Naive thymus-derived CD8-positive, alpha-beta T cell (primary cell): ENCODE measurements around the gene ERBB3. TPM values are rescaled to one million over a fixed set of nuclear protein-coding genes. Genes with fewer than 3 reads are reported as not detected.
A peak's percentile ranks its signal among the peaks of the same experiment; 100 is the strongest.

ENCODE experiments used
- ATAC-seq, 2 donors: fragments of 150-1000 bp; cut with Tn5 transposase in 1 of 2; sonication (Bioruptor Pico), chemical (Tn5 transposase) in 1 of 2; 1 replicate in 1 of 2; 2 replicates in 1 of 2; pipeline ENCODE4 v1.10.0; 2021; ENCODE audit warnings: mild to moderate bottlenecking in 2 of 2, moderate library complexity in 2 of 2
- POLR2A ChIA-PET: fragments of 350-600 bp; sonication (Branson Sonifier 250); formaldehyde crosslinking; loops from one replicate; lab custom pipeline; 2021; ENCODE audit warnings: antibody characterized with exemption; lab: Charles Lee
- DNase-seq, 10 donors: peaks; one replicate each; pipeline versions ENCODE4 v3.0.0 to v3.0.0-alpha.2; 2020 to 2022
- H3K27ac Mint-ChIP-seq, 10 donors: one replicate each; pipeline ENCODE4 v1.8.0; 2020 to 2022; ENCODE audit warnings: mild to moderate bottlenecking in 10 of 10, mixed read lengths in 10 of 10, moderate library complexity in 4 of 10, inconsistent platforms in 1 of 10
- H3K27me3 Mint-ChIP-seq, 5 donors: one replicate each; pipeline ENCODE4 v1.8.0; 2021 to 2022; ENCODE audit warnings: mixed read lengths in 5 of 5
- H3K36me3 Mint-ChIP-seq, 3 donors: one replicate each; pipeline ENCODE4 v1.8.0; 2020 to 2022; ENCODE audit warnings: mixed read lengths in 3 of 3, mild to moderate bottlenecking in 2 of 3, inconsistent platforms in 1 of 3
- H3K4me1 Mint-ChIP-seq, 4 donors: one replicate each; pipeline ENCODE4 v1.8.0; 2021 to 2022; ENCODE audit warnings: mixed read lengths in 4 of 4
- H3K4me3 Mint-ChIP-seq, 10 donors: one replicate each; pipeline ENCODE4 v1.8.0; 2020 to 2022; ENCODE audit warnings: mild to moderate bottlenecking in 10 of 10, mixed read lengths in 10 of 10, moderate library complexity in 6 of 10, inconsistent platforms in 1 of 10
- H3K9me3 Mint-ChIP-seq, 9 donors: one replicate each; pipeline ENCODE4 v1.8.0; 2020 to 2022; ENCODE audit warnings: mixed read lengths in 9 of 9, mild to moderate bottlenecking in 3 of 9, inconsistent platforms in 1 of 9, moderate library complexity in 1 of 9
- polyA plus RNA-seq, 3 donors: library from polyadenylated mRNA; unstranded; fragments of 300-500 nt; fragmentation: Illumina TruSeq; gene quantifications; one replicate each; pipeline ENCODE4 v1.2.3, GENCODE V29; 2021
- total RNA-seq, 8 experiments: library from RNA in 2 of 8; stranded (reverse) in 2 of 8; gene quantifications; one replicate each; pipeline ENCODE4 v1.2.3 and lab custom pipeline; 2021 to 2026

Gene ERBB3
- total and polyA plus RNA-seq, 5 experiments from 2014 or later = 1.3 to 26.0 (median 3.3) TPM

DNA sequence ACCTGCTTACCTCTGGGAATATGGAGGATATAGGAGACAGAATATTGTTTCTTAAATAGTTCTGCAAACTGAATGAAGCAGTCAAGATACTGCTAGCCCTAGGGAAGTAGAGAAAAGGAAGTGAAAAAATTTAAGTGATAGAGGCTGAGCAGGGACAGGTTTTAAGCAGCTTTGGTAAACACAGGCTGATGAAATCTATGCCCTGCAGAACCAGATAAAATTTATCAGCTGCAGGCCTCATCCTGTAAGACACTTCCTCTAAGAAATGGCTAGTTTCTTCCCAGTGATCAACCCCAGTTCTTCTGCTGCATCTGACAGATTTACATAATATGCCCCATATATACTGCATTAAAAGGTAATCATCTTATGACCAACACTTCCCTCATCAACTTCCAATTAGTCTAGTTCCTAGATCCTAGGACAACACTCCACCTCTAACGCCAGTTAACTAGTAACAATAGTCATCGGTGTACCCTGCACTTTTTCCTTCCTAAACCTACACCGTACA, 46.8 kb downstream of the ERBB3 start:
- H3K4me3 Mint-ChIP-seq = peak overlapping the region in 9 of 10 donors; percentile 8 to 99 (median 44)
- peaks cover 0 to 25% (median 20%) of the 10 kb centered on the region in 3 donors for H3K36me3 Mint-ChIP-seq
- ATAC-seq (no peak), DNase-seq (no peak)
- H3K4me1 Mint-ChIP-seq = peaks cover 32 to 69% (median 50%) of the 10 kb centered on the region in 4 donors
- H3K9me3 Mint-ChIP-seq = peaks cover 0 to 2% (median 0%) of the 10 kb centered on the region in 9 donors
- H3K27me3 Mint-ChIP-seq = no peaks in the 10 kb centered on the region
- peak overlapping the region; percentile 43 to 99 (median 95) for H3K27ac Mint-ChIP-seq
- POLR2A ChIA-PET = interaction anchor here (1.2 to 17.5 kb wide), 14 partner anchors 9 to 337 kb away, joined by 3 to 284 read pairs (median 10); partner anchors contain the start of genes CNPY2, MYL6, MYL6B and PA2G4

DNA sequence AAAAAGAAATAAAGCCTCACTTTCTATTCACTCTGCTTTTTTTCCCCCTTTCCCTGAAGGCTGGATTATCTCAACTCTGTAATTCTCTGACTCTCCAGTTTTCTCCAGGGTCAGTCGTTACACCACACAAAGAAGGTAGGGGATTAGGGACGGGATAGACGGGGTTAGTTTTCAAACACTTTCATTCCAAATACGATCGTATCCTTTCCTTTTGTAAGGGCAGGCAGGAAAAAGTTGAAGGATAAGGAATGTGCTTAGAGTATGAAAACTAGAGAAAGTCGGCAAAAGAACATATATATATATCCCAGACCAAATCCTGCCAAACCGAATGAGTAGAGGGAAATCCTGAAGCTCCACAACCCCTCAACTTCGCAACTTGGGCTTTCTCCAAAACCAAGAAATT, 47.5 kb downstream of the ERBB3 start:
- Mint-ChIP-seq H3K4me3 (peak overlapping the region; percentile 97 to 100 (median 99)), H3K27me3 (no peaks in the 10 kb centered on the region), H3K4me1 (peaks cover 32 to 76% (median 56%) of the 10 kb centered on the region in 4 donors), H3K36me3 (peaks cover 0 to 30% (median 27%) of the 10 kb centered on the region in 3 donors), H3K27ac (peak overlapping the region; percentile 90 to 99 (median 95)), H3K9me3 (peaks cover 0 to 2% (median 0%) of the 10 kb centered on the region in 9 donors)
- POLR2A ChIA-PET = interaction anchor here (0.9 to 17.5 kb wide), 21 partner anchors 10 to 344 kb away, joined by 3 to 284 read pairs (median 5); partner anchors contain the start of genes ANKRD52, CNPY2, MYL6 and PA2G4
- DNase-seq = no peak
- no peak for ATAC-seq

DNA sequence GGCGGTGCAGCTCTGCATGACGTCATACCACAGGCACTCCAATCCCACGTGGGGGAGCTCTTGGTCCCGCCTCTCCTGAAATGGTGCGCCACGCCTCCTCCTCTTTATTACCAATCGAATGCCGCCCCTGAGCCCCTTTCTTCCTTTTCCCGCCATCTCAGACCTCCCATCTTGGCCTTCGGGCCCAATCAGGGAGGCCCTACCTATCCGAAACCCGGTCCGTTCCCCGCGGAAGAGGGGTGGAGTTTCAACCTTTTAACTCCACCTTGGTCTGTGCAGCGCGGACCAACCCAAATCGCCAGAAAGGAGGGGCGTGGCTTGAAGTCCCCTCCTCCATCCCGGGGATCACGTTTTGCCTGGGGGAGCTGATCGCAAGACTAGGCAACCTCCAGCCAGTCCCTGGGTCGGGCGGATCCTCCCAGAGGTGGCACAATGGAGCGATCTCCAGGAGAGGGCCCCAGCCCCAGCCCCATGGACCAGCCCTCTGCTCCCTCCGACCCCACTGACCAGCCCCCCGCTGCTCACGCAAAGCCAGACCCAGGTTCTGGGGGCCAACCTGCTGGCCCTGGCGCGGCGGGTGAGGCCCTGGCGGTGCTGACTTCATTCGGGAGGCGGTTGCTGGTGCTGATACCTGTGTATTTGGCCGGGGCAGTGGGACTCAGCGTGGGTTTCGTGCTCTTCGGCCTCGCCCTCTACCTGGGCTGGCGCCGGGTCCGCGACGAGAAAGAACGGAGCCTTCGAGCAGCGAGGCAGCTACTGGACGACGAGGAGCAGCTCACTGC, 48.1 kb downstream of the ERBB3 start, which contains the start of gene ESYT1:
TSS of gene ESYT1 (plus strand) at position 380 of the 782 bp plus-strand sequence. CDS start at position 433, 53 bp downstream.
- H3K4me1 Mint-ChIP-seq = peaks cover 32 to 78% (median 60%) of the 10 kb centered on the region in 4 donors
- DNase-seq (peak; percentile 86 to 100 (median 98)), ATAC-seq (peak; percentile 83 to 90)
- peak within 1 kb of the TSS; percentile 97 to 100 (median 99) for H3K4me3 Mint-ChIP-seq
- POLR2A ChIA-PET = interaction anchor here (0.9 to 17.5 kb wide), 23 partner anchors 11 to 344 kb away, joined by 3 to 284 read pairs (median 5); partner anchors contain the start of genes ANKRD52, CNPY2, MYL6 and PA2G4
- no peaks in the 10 kb centered on the region for H3K27me3 Mint-ChIP-seq
- peaks cover 0 to 35% (median 29%) of the 10 kb centered on the region in 3 donors for H3K36me3 Mint-ChIP-seq
- H3K9me3 Mint-ChIP-seq = peaks cover 0 to 2% (median 0%) of the 10 kb centered on the region in 9 donors
- H3K27ac Mint-ChIP-seq = peak within 1 kb of the TSS; percentile 90 to 99 (median 96)

DNA sequence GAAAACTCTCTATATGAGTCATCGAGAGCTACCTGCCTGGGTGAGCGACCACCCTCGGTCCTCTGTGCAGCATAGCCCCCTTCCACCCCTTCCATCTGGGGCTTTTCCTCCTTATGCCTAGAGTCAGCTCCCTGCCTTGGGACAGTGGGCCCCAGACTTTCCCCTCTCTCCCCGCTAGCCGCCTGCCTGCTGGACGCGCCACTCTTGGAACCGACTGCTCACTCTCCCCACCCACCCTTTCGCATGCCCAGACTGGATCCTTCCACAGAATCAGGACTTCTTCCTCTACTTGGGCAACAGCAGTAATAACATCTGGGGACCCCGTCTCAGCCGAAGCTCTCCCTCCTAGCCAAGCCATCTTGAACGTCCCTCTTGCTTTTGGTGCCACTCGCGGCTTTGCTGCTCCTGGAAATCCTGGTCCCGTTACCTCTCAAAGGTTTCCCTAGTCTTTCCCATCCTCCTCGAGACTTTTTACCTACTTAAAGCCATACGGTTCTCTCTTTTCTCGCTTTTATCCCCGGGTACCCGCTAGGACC, 48.8 kb downstream of the ERBB3 start:
- POLR2A ChIA-PET = interaction anchor here (0.9 to 17.5 kb wide), 20 partner anchors 11 to 343 kb away, joined by 3 to 284 read pairs (median 6); partner anchors contain the start of genes ANKRD52, MYL6, PA2G4 and RAB5B
- Mint-ChIP-seq H3K9me3 (peaks cover 0 to 2% (median 0%) of the 10 kb centered on the region in 9 donors), H3K27me3 (no peaks in the 10 kb centered on the region), H3K4me3 (peak overlapping the region; percentile 97 to 100 (median 99)), H3K4me1 (peaks cover 35 to 83% (median 66%) of the 10 kb centered on the region in 4 donors), H3K27ac (peak overlapping the region; percentile 90 to 99 (median 95)), H3K36me3 (peaks cover 0 to 42% (median 33%) of the 10 kb centered on the region in 3 donors)
- DNase-seq = peak in 3 of 10 donors; percentile 44 to 55 (median 47)
- peak in 1 of 2 donors; percentile 2 for ATAC-seq

DNA sequence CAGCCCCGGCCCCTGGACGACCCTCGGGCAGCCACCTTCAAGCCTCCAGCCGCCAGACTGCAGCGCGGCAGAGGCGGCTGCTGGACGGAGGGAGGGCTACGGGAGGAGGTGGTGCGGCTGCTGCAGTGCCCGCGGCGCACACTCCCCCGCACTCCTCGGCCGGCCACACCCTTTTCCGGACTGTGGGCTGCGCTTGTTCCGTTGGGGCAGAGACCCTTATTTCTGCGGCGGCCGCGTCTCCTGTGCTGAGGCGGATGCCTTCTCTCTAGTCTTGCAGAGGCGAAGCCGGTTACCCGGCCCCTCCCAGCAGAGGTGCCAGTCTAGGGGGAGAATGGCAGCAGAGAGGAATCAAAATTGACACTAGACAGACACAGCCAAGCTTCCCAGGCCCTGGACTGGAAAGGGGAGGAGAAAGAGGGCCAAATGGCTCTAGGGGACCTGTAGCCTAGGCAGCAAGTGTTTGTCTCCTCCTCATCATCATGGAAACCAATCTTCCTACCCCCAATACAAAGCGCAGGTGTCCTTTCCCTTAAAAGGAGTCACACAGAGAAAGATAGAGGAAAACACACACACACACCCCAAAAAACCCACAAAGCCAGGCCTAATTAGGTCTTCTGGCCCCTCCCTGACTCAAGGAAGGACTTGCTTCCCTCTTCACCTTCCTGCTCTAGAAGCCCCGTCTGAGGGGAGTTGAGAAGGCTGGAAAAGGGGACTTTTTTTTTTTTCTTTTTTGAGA, 49.4 kb downstream of the ERBB3 start:
- peak; percentile 37 to 56 for ATAC-seq
- POLR2A ChIA-PET = interaction anchor here (0.6 to 17.5 kb wide), 17 partner anchors 11 to 590 kb away, joined by 3 to 284 read pairs (median 6); partner anchors contain the start of genes MYL6, PA2G4, RNF41 and RPL41
- peaks cover 0 to 2% (median 0%) of the 10 kb centered on the region in 9 donors for H3K9me3 Mint-ChIP-seq
- H3K27me3 Mint-ChIP-seq = no peaks in the 10 kb centered on the region
- peak; percentile 50 to 91 (median 70) for DNase-seq
- H3K36me3 Mint-ChIP-seq = peaks cover 0 to 48% (median 40%) of the 10 kb centered on the region in 3 donors
- H3K4me3 Mint-ChIP-seq = peak overlapping the region; percentile 97 to 100 (median 99)
- H3K27ac Mint-ChIP-seq = peak overlapping the region; percentile 90 to 99 (median 95)
- H3K4me1 Mint-ChIP-seq = peaks cover 35 to 77% (median 72%) of the 10 kb centered on the region in 4 donors

DNA sequence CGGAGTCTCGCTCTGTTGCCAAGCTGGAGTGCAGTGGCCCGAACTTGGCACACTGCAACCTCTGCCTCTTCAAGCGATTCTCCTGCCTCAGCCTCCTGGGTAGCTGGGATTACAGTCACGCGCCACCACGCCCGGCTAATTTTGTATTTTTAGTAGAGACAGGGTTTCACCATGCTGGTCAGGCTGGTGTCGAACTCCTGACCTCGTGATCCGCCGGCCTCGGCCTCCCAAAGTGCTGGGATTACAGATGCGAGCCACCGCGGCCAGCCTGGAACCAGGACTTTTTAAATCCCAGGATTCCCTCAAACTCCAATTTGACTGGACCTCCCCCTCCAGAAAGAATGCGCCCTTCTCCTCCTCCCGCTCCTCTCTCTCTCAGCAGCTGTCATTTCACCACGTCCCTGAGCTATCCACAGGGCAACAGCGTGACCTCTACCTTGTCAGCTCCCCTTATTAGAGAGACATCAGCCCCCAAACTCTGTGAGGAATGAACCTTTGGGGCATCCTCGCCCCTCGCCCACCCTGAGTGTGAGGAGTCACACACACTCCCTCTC, 50.1 kb downstream of the ERBB3 start:
- H3K9me3 Mint-ChIP-seq = peaks cover 0 to 2% (median 0%) of the 10 kb centered on the region in 9 donors
- no peak for ATAC-seq
- no peak for DNase-seq
- H3K27me3 Mint-ChIP-seq = no peaks in the 10 kb centered on the region
- peaks cover 0 to 53% (median 40%) of the 10 kb centered on the region in 3 donors for H3K36me3 Mint-ChIP-seq
- H3K27ac Mint-ChIP-seq = peak overlapping the region; percentile 90 to 99 (median 95)
- H3K4me3 Mint-ChIP-seq = peak overlapping the region; percentile 97 to 100 (median 99)
- POLR2A ChIA-PET = interaction anchor here (0.6 to 17.5 kb wide), 13 partner anchors 11 to 589 kb away, joined by 3 to 284 read pairs (median 6); partner anchors contain the start of genes MYL6, PA2G4, RNF41 and RPL41
- peaks cover 35 to 76% (median 70%) of the 10 kb centered on the region in 4 donors for H3K4me1 Mint-ChIP-seq

DNA sequence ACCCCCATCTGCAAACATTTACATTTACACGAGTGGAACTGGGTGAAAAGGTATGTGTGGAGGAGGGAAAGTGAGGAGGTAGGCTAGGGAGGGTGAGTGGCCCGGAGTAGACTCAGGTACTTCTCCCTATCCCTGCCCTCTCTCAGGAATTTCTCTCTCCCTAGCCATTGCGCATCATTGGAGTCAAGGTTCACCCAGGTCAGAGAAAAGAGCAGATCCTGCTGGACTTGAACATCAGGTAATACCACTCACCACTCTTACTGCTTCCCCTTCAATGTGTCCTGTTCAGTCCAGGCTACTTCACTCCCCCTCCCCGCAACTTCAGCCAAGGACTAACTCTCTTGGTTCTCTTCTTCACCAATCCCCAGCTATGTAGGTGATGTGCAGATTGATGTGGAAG, 50.9 kb downstream of the ERBB3 start:
- Mint-ChIP-seq H3K27ac (peak overlapping the region; percentile 90 to 99 (median 95)), H3K36me3 (peaks cover 0 to 61% (median 41%) of the 10 kb centered on the region in 3 donors), H3K4me1 (peaks cover 35 to 76% (median 67%) of the 10 kb centered on the region in 4 donors), H3K9me3 (peaks cover 0 to 2% (median 0%) of the 10 kb centered on the region in 9 donors), H3K4me3 (peak overlapping the region; percentile 97 to 100 (median 99)), H3K27me3 (no peaks in the 10 kb centered on the region)
- no peak for ATAC-seq
- DNase-seq = no peak
- POLR2A ChIA-PET = interaction anchor here (0.6 to 17.5 kb wide), 6 partner anchors 10 to 443 kb away, joined by 4 to 284 read pairs (median 126); partner anchors contain the start of genes MYL6, PA2G4, RPL41 and SMARCC2

DNA sequence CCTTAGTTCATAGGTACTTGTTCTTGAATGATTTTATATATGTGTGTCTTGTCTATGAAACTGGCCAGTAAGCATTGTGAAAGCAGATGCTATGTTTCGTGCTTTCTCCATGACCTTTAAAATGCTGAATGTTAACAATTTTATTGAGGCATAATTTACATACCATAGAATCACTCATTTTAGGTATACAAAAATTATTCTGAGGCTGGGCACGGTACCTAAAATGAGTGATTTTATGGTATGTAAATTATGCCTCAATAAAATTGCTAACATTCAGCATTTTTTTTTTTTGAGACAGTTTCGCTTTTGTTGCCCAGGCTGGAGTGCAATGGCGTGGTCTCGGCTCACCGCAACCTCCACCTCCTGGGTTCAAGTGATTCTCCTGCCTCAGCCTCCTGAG, 54.9 kb downstream of the ERBB3 start:
- H3K9me3 Mint-ChIP-seq = peaks cover 0 to 2% (median 0%) of the 10 kb centered on the region in 9 donors
- H3K36me3 Mint-ChIP-seq = peaks cover 9 to 97% (median 64%) of the 10 kb centered on the region in 3 donors
- POLR2A ChIA-PET = no interaction called here
- ATAC-seq = no peak
- no peak for DNase-seq
- peaks cover 41 to 86% (median 77%) of the 10 kb centered on the region in 4 donors for H3K4me1 Mint-ChIP-seq
- H3K4me3 Mint-ChIP-seq = no peak overlapping the region
- H3K27ac Mint-ChIP-seq = peak overlapping the region in 3 of 10 donors; percentile 74 to 90 (median 88)
- no peaks in the 10 kb centered on the region for H3K27me3 Mint-ChIP-seq

DNA sequence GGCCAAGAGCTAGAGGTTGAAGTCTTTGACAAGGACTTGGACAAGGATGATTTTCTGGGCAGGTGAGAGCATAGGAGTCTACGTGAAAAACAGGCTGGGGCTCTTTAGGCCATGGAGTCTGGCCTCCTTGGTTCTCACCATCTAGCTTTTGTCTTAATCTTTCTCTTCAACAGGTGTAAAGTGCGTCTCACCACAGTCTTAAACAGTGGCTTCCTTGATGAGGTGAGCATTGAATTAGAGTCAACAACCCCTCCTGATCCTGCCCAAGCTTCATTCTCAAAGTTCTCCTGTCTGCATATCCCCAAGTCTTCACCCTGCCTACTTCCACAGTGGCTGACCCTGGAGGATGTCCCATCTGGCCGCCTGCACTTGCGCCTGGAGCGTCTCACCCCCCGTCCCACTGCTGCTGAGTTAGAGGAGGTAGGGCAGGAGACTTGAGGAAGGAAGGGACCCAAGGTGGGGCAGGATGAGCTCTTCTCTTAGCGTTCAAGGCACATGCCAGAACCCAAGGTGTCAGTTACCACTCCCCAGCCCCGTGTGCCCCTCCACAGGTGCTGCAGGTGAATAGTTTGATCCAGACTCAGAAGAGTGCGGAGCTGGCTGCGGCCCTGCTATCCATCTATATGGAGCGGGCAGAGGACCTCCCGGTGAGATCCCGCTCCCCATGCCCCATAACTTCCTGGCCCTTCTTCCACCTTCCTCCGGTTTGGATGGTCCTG, 58.0 kb downstream of the ERBB3 start:
- H3K36me3 Mint-ChIP-seq = peaks cover 9 to 96% (median 53%) of the 10 kb centered on the region in 3 donors
- peak overlapping the region in 9 of 10 donors; percentile 49 to 82 (median 71) for H3K4me3 Mint-ChIP-seq
- H3K27me3 Mint-ChIP-seq = no peaks in the 10 kb centered on the region
- no peaks in the 10 kb centered on the region for H3K9me3 Mint-ChIP-seq
- peak in 3 of 10 donors; percentile 31 to 41 (median 41) for DNase-seq
- POLR2A ChIA-PET = interaction anchor here (0.6 to 9.7 kb wide), 15 partner anchors 10 to 301 kb away, joined by 3 to 146 read pairs (median 4); partner anchors contain the start of genes ESYT1, MYL6, RNF41 and RPL41
- ATAC-seq = peak; percentile 49 to 56
- H3K4me1 Mint-ChIP-seq = peaks cover 33 to 80% (median 70%) of the 10 kb centered on the region in 4 donors
- peak overlapping the region; percentile 85 to 94 (median 92) for H3K27ac Mint-ChIP-seq
